Tibial artery (tissue), 4 donors: ENCODE measurements around the gene PFDN2.
"Not testable (repeated sequence)": the region's sequence is repeated elsewhere in the genome, so short reads cannot be mapped to it uniquely, and the experiment has no call there.

ENCODE experiments used
- DNase-seq, 2 donors: peaks; one replicate each; pipeline ENCODE4 v3.0.0-alpha.2; 2019
- H3K27ac ChIP-seq, 2 donors: fragments of 200-600 bp; sonication (generic) in 1 of 2; 1 replicate in 1 of 2; 2 replicates in 1 of 2; pipeline ENCODE4 v1.5.1; 2018 to 2019; ENCODE audit warnings: mild to moderate bottlenecking in 1 of 2
- H3K27me3 ChIP-seq, 2 donors: fragments of 200-600 bp; sonication (generic) in 1 of 2; one replicate each; pipeline versions ENCODE4 v1.5.1 to v1.6.0; 2016 to 2019
- H3K36me3 ChIP-seq, 3 donors: fragments of 200-600 bp; sonication (generic) in 2 of 3; one replicate each; pipeline ENCODE4 v1.5.1; 2016 to 2019; ENCODE audit warnings: mild to moderate bottlenecking in 2 of 3
- H3K4me1 ChIP-seq, 4 donors: fragments of 200-600 bp; sonication (generic) in 2 of 4; 1 replicate in 3 of 4; 2 replicates in 1 of 4; pipeline ENCODE4 v1.5.1; 2016 to 2019
- H3K4me3 ChIP-seq, 2 donors: fragments of 200-600 bp; sonication (generic) in 1 of 2; 1 replicate in 1 of 2; 2 replicates in 1 of 2; pipeline ENCODE4 v1.5.1; 2018 to 2019; ENCODE audit warnings: mild to moderate bottlenecking in 2 of 2
- H3K9me3 ChIP-seq, 3 donors: fragments of 200-600 bp; sonication (generic) in 1 of 3; one replicate each; pipeline ENCODE4 v1.5.1; 2016 to 2019
- CTCF ChIP-seq, 2 experiments: fragments of 200-600 bp in 1 of 2; fragments of 450-650 bp in 1 of 2; IDR thresholded peaks; one replicate each; pipeline ENCODE4 v1.5.1; 2017 to 2019; ENCODE audit warnings: antibody characterized with exemption in 2 of 2, mild to moderate bottlenecking in 1 of 2, moderate library complexity in 1 of 2
- intact Hi-C: fragments of 100-400 bp; cut with DNase I; formaldehyde crosslinking; loops from one replicate; pipeline ENCODE4 v1.15.0; 2023; ENCODE audit warnings: low total_unique reads

PFDN2 gene

GRCh38 chr1:161119092-161119903 is 1.5 kb upstream of the PFDN2 start:
- TF ChIP-seq CTCF (IDR thresholded peaks at IDR 0.05) = peak; percentile 23 to 39
- peaks cover 0 to 53% (median 40%) of the 10 kb centered on the region in 4 donors for H3K4me1 ChIP-seq
- no peaks in the 10 kb centered on the region for H3K27me3 ChIP-seq
- intact Hi-C loops = no loop called here
- H3K4me3 ChIP-seq = peak overlapping the region; percentile 93 to 94
- no peak for DNase-seq
- peaks cover 36 to 47% (median 44%) of the 10 kb centered on the region in 3 donors for H3K36me3 ChIP-seq
- no peaks in the 10 kb centered on the region for H3K9me3 ChIP-seq
- peak overlapping the region; percentile 93 to 95 for H3K27ac ChIP-seq

GRCh38 chr1:161115961-161116360 is 1.9 kb downstream of the PFDN2 start:
- H3K4me3 ChIP-seq, intact Hi-C loops, H3K27me3 ChIP-seq, DNase-seq, H3K27ac ChIP-seq, H3K9me3 ChIP-seq: not testable (repeated sequence)
- Histone ChIP-seq H3K4me1 (peaks cover 0 to 57% (median 44%) of the 10 kb centered on the region in 4 donors), H3K36me3 (peaks cover 4 to 14% (median 11%) of the 10 kb centered on the region in 3 donors)

GRCh38 chr1:161115132-161115711 is 2.6 kb downstream of the PFDN2 start:
- no peaks in the 10 kb centered on the region for H3K9me3 ChIP-seq
- H3K27me3 ChIP-seq = no peaks in the 10 kb centered on the region
- H3K4me1 ChIP-seq = peaks cover 0 to 54% (median 43%) of the 10 kb centered on the region in 4 donors
- no peak for TF ChIP-seq CTCF (IDR thresholded peaks at IDR 0.05)
- no peak overlapping the region for H3K4me3 ChIP-seq
- no peak for DNase-seq
- peaks cover 0 to 7% (median 5%) of the 10 kb centered on the region in 3 donors for H3K36me3 ChIP-seq
- no peak overlapping the region for H3K27ac ChIP-seq
- intact Hi-C loops = no loop called here

GRCh38 chr1:161114556-161114955 is 3.3 kb downstream of the PFDN2 start:
- Histone ChIP-seq H3K4me3 (no peak overlapping the region), H3K9me3 (no peaks in the 10 kb centered on the region), H3K36me3 (peaks cover 0 to under 1% (median 0%) of the 10 kb centered on the region in 3 donors), H3K4me1 (peaks cover 0 to 47% (median 37%) of the 10 kb centered on the region in 4 donors), H3K27me3 (no peaks in the 10 kb centered on the region), H3K27ac (no peak overlapping the region)
- no peak for TF ChIP-seq CTCF (IDR thresholded peaks at IDR 0.05)
- no peak for DNase-seq
- intact Hi-C loops = no loop called here

- no peak for TF ChIP-seq CTCF (IDR thresholded peaks at IDR 0.05)
- intact Hi-C loops = no loop called here
- no peaks in the 10 kb centered on the region for H3K27me3 ChIP-seq
- no peak overlapping the region for H3K4me3 ChIP-seq
- H3K9me3 ChIP-seq = no peaks in the 10 kb centered on the region
- H3K27ac ChIP-seq = no peak overlapping the region
- peaks cover 0 to 41% (median 31%) of the 10 kb centered on the region in 4 donors for H3K4me1 ChIP-seq
- no peak for DNase-seq
- H3K36me3 ChIP-seq = no peaks in the 10 kb centered on the region
These were observed 3.9 kb downstream of the PFDN2 start for GRCh38 chr1:161113915-161114314.

- no peaks in the 10 kb centered on the region for H3K27me3 ChIP-seq
- H3K36me3 ChIP-seq = no peaks in the 10 kb centered on the region
- no peak overlapping the region for H3K27ac ChIP-seq
- no peak for TF ChIP-seq CTCF (IDR thresholded peaks at IDR 0.05)
- DNase-seq = no peak
- H3K9me3 ChIP-seq = no peaks in the 10 kb centered on the region
- intact Hi-C loops = no loop called here
- H3K4me1 ChIP-seq = peaks cover 0 to 29% (median 16%) of the 10 kb centered on the region in 4 donors
- H3K4me3 ChIP-seq = no peak overlapping the region
These were observed 6.3 kb downstream of the PFDN2 start for GRCh38 chr1:161111527-161111926.
